ENCODE measurements around the gene CTIF.

CTIF gene

GRCh38 chr18:48837676-48838075 is 298.8 kb downstream of the CTIF start:
- no peak overlapping the region for H3K9ac ChIP-seq (ENCODE audit: low read length)
- peaks cover 0 to 16% of the 10 kb centered on the region in 2 experiments for H3K36me3 ChIP-seq (ENCODE audit: control insufficient read depth in 1 of 2, insufficient read depth in 2 of 2, low read depth in 1 of 2, low read length in 2 of 2)
- H3K79me1 ChIP-seq (replicated peaks; ENCODE audit: low read length, poor library complexity, severe bottlenecking), result peaks cover 16% of the 10 kb centered on the region
- H3K27ac ChIP-seq (ENCODE audit: low read length, poor library complexity, severe bottlenecking), result no peak overlapping the region
- H2BK12ac ChIP-seq (ENCODE audit: low read length in 2 of 2), result peak overlapping the region in 1 of 2 experiments; percentile 35
- no peak overlapping the region for H3K4ac ChIP-seq (ENCODE audit: low read depth in 1 of 2, low read length in 2 of 2)
- no CpG with 5 or more reads among the region's 3 CpGs for WGBS
- H3K23ac ChIP-seq (ENCODE audit: low read length in 2 of 2), result no peak overlapping the region
- no peak overlapping the region for H4K8ac ChIP-seq (ENCODE audit: low read length)
- H3K9me3 ChIP-seq (ENCODE audit: control insufficient read depth, low read length), result no peaks in the 10 kb centered on the region
- H2BK5ac ChIP-seq (ENCODE audit: low read depth, low read length, poor library complexity, severe bottlenecking), result no peak overlapping the region
- DNase-seq, result no peak
- H2AFZ ChIP-seq (ENCODE audit: low read depth, low read length), result no peak overlapping the region
- no peak overlapping the region for H2BK15ac ChIP-seq (ENCODE audit: low read depth, poor library complexity, severe bottlenecking)
- no peak overlapping the region for H4K91ac ChIP-seq (ENCODE audit: low read length)
- H2BK120ac ChIP-seq (ENCODE audit: low read depth, low read length), result no peak overlapping the region
- no peak overlapping the region for H3K14ac ChIP-seq (ENCODE audit: low read length in 2 of 2)
- H3K4me2 ChIP-seq (ENCODE audit: low read length, poor library complexity, severe bottlenecking), result no peak overlapping the region
- H3K4me1 ChIP-seq (ENCODE audit: control insufficient read depth, insufficient read depth, low read depth, low read length), result peaks cover 76% of the 10 kb centered on the region
- H3K18ac ChIP-seq (ENCODE audit: low read depth in 1 of 2, low read length in 2 of 2), result no peak overlapping the region
- peak overlapping the region; percentile 57 for H2AK5ac ChIP-seq (ENCODE audit: low read length, severe bottlenecking)
- no peak overlapping the region for H3K4me3 ChIP-seq (ENCODE audit: insufficient read depth in 1 of 2, low read depth in 1 of 2, low read length in 2 of 2)
- H3K27me3 ChIP-seq (ENCODE audit: control insufficient read depth in 1 of 2, insufficient read depth in 1 of 2, low read length in 2 of 2), result no peaks in the 10 kb centered on the region

GRCh38 chr18:48838166-48838775 is 299.4 kb downstream of the CTIF start:
- WGBS, result 95% methylated on average over 10 of the region's 12 CpGs
- H2BK120ac ChIP-seq (ENCODE audit: low read depth, low read length), result no peak overlapping the region
- H3K27ac ChIP-seq (ENCODE audit: low read length, poor library complexity, severe bottlenecking), result peak overlapping the region; percentile 31
- H2BK5ac ChIP-seq (ENCODE audit: low read depth, low read length, poor library complexity, severe bottlenecking), result no peak overlapping the region
- H3K4me1 ChIP-seq (ENCODE audit: control insufficient read depth, insufficient read depth, low read depth, low read length), result peaks cover 78% of the 10 kb centered on the region
- H3K18ac ChIP-seq (ENCODE audit: low read depth in 1 of 2, low read length in 2 of 2), result peak overlapping the region; percentile 26 to 81
- H3K4me2 ChIP-seq (ENCODE audit: low read length, poor library complexity, severe bottlenecking), result no peak overlapping the region
- no peak overlapping the region for H3K4me3 ChIP-seq (ENCODE audit: insufficient read depth in 1 of 2, low read depth in 1 of 2, low read length in 2 of 2)
- H2BK15ac ChIP-seq (ENCODE audit: low read depth, poor library complexity, severe bottlenecking), result no peak overlapping the region
- no peak overlapping the region for H3K14ac ChIP-seq (ENCODE audit: low read length in 2 of 2)
- H3K23ac ChIP-seq (ENCODE audit: low read length in 2 of 2), result no peak overlapping the region
- peak overlapping the region in 1 of 2 experiments; percentile 59 for H2BK12ac ChIP-seq (ENCODE audit: low read length in 2 of 2)
- H3K9ac ChIP-seq (ENCODE audit: low read length), result peak overlapping the region; percentile 65
- peak overlapping the region; percentile 12 for H2AK5ac ChIP-seq (ENCODE audit: low read length, severe bottlenecking)
- H3K79me1 ChIP-seq (replicated peaks; ENCODE audit: low read length, poor library complexity, severe bottlenecking), result peaks cover 16% of the 10 kb centered on the region
- H2AFZ ChIP-seq (ENCODE audit: low read depth, low read length), result no peak overlapping the region
- H3K27me3 ChIP-seq (ENCODE audit: control insufficient read depth in 1 of 2, insufficient read depth in 1 of 2, low read length in 2 of 2), result no peaks in the 10 kb centered on the region
- H3K4ac ChIP-seq (ENCODE audit: low read depth in 1 of 2, low read length in 2 of 2), result peak overlapping the region; percentile 1 to 34
- no peak for DNase-seq
- peak overlapping the region; percentile 64 for H4K91ac ChIP-seq (ENCODE audit: low read length)
- H3K36me3 ChIP-seq (ENCODE audit: control insufficient read depth in 1 of 2, insufficient read depth in 2 of 2, low read depth in 1 of 2, low read length in 2 of 2), result peaks cover 0 to 16% of the 10 kb centered on the region in 2 experiments
- no peaks in the 10 kb centered on the region for H3K9me3 ChIP-seq (ENCODE audit: control insufficient read depth, low read length)
- H4K8ac ChIP-seq (ENCODE audit: low read length), result no peak overlapping the region

- H3K4me2 ChIP-seq (ENCODE audit: low read length, poor library complexity, severe bottlenecking), result no peak overlapping the region
- 42% methylated on average over 10 of the region's 10 CpGs for WGBS
- H3K23ac ChIP-seq (ENCODE audit: low read length in 2 of 2), result no peak overlapping the region
- peak overlapping the region; percentile 30 for H4K91ac ChIP-seq (ENCODE audit: low read length)
- peak overlapping the region; percentile 40 for H2AK5ac ChIP-seq (ENCODE audit: low read length, severe bottlenecking)
- no peaks in the 10 kb centered on the region for H3K27me3 ChIP-seq (ENCODE audit: control insufficient read depth in 1 of 2, insufficient read depth in 1 of 2, low read length in 2 of 2)
- no peak overlapping the region for H3K4me3 ChIP-seq (ENCODE audit: insufficient read depth in 1 of 2, low read depth in 1 of 2, low read length in 2 of 2)
- peak; percentile 90 for DNase-seq
- peaks cover 74% of the 10 kb centered on the region for H3K4me1 ChIP-seq (ENCODE audit: control insufficient read depth, insufficient read depth, low read depth, low read length)
- no peak overlapping the region for H2AFZ ChIP-seq (ENCODE audit: low read depth, low read length)
- peak overlapping the region; percentile 59 for H4K8ac ChIP-seq (ENCODE audit: low read length)
- H3K27ac ChIP-seq (ENCODE audit: low read length, poor library complexity, severe bottlenecking), result peak overlapping the region; percentile 31
- peak overlapping the region; percentile 34 for H2BK120ac ChIP-seq (ENCODE audit: low read depth, low read length)
- peak overlapping the region in 1 of 2 experiments; percentile 38 for H3K14ac ChIP-seq (ENCODE audit: low read length in 2 of 2)
- no peak overlapping the region for H2BK15ac ChIP-seq (ENCODE audit: low read depth, poor library complexity, severe bottlenecking)
- H3K9me3 ChIP-seq (ENCODE audit: control insufficient read depth, low read length), result no peaks in the 10 kb centered on the region
- peaks cover 5 to 18% of the 10 kb centered on the region in 2 experiments for H3K36me3 ChIP-seq (ENCODE audit: control insufficient read depth in 1 of 2, insufficient read depth in 2 of 2, low read depth in 1 of 2, low read length in 2 of 2)
- H3K18ac ChIP-seq (ENCODE audit: low read depth in 1 of 2, low read length in 2 of 2), result peak overlapping the region; percentile 23 to 81
- peak overlapping the region; percentile 34 to 39 for H3K4ac ChIP-seq (ENCODE audit: low read depth in 1 of 2, low read length in 2 of 2)
- peak overlapping the region; percentile 65 for H3K9ac ChIP-seq (ENCODE audit: low read length)
- peaks cover 16% of the 10 kb centered on the region for H3K79me1 ChIP-seq (replicated peaks; ENCODE audit: low read length, poor library complexity, severe bottlenecking)
- peak overlapping the region; percentile 31 to 35 for H2BK12ac ChIP-seq (ENCODE audit: low read length in 2 of 2)
- H2BK5ac ChIP-seq (ENCODE audit: low read depth, low read length, poor library complexity, severe bottlenecking), result no peak overlapping the region
Measured at GRCh38 chr18:48838921-48839818, 300.3 kb downstream of the CTIF start.

Measured in mesenchymal stem cell (in vitro differentiated cells and primary cell).